Measurements from ENCODE around the gene SPATS2.
A peak's percentile ranks its signal among the peaks of the same experiment; 100 is the strongest.

SPATS2 gene

GRCh38 chr12:49552014-49552413, 184.8 kb downstream of the SPATS2 start:
- no peak for DNase-seq (ENCODE audit: low spot score in 2 of 2)
- Mint-ChIP-seq H3K27ac (peak overlapping the region; percentile 12), H3K36me3 (no peaks in the 10 kb centered on the region), H3K9me3 (no peaks in the 10 kb centered on the region), H3K4me3 (no peak overlapping the region), H3K27me3 (peaks cover 28% of the 10 kb centered on the region), H3K4me1 (peaks cover 14% of the 10 kb centered on the region)
- ATAC-seq (ENCODE audit: low read depth), result no peak

GRCh38 chr12:49552425-49552824, 185.2 kb downstream of the SPATS2 start:
- peak overlapping the region; percentile 12 for H3K27ac Mint-ChIP-seq

GRCh38 chr12:49552899-49553298, 185.6 kb downstream of the SPATS2 start:
- ATAC-seq (ENCODE audit: low read depth), result no peak

More at GRCh38 chr12:49552425-49552824, 185.2 kb downstream of the SPATS2 start:
- H3K27me3 Mint-ChIP-seq, result peaks cover 24% of the 10 kb centered on the region
- no peak for DNase-seq (ENCODE audit: low spot score in 2 of 2)
- no peaks in the 10 kb centered on the region for H3K9me3 Mint-ChIP-seq
- H3K36me3 Mint-ChIP-seq, result no peaks in the 10 kb centered on the region
- no peak for ATAC-seq (ENCODE audit: low read depth)
- H3K4me1 Mint-ChIP-seq, result peaks cover 12% of the 10 kb centered on the region
- no peak overlapping the region for H3K4me3 Mint-ChIP-seq

GRCh38 chr12:49553512-49554088, 186.3 kb downstream of the SPATS2 start:
- no peak overlapping the region for H3K4me3 Mint-ChIP-seq
- DNase-seq (ENCODE audit: low spot score in 2 of 2), result no peak
- H3K27me3 Mint-ChIP-seq, result peaks cover 16% of the 10 kb centered on the region
- ATAC-seq (ENCODE audit: low read depth), result peak; percentile 81
- H3K4me1 Mint-ChIP-seq, result peaks cover 12% of the 10 kb centered on the region
- H3K27ac Mint-ChIP-seq, result no peak overlapping the region
- no peaks in the 10 kb centered on the region for H3K9me3 Mint-ChIP-seq
- H3K36me3 Mint-ChIP-seq, result peaks cover 2% of the 10 kb centered on the region

More at GRCh38 chr12:49552899-49553298, 185.6 kb downstream of the SPATS2 start:
- no peaks in the 10 kb centered on the region for H3K9me3 Mint-ChIP-seq
- H3K4me1 Mint-ChIP-seq, result peaks cover 12% of the 10 kb centered on the region
- no peaks in the 10 kb centered on the region for H3K36me3 Mint-ChIP-seq
- no peak overlapping the region for H3K4me3 Mint-ChIP-seq
- peaks cover 20% of the 10 kb centered on the region for H3K27me3 Mint-ChIP-seq
- H3K27ac Mint-ChIP-seq, result no peak overlapping the region
- DNase-seq (ENCODE audit: low spot score in 2 of 2), result no peak

- Mint-ChIP-seq H3K36me3 (peaks cover 6% of the 10 kb centered on the region), H3K4me1 (peaks cover 9% of the 10 kb centered on the region), H3K4me3 (no peak overlapping the region), H3K27ac (no peak overlapping the region), H3K9me3 (no peaks in the 10 kb centered on the region), H3K27me3 (peaks cover 13% of the 10 kb centered on the region)
- no peak for DNase-seq (ENCODE audit: low spot score in 2 of 2)
- no peak for ATAC-seq (ENCODE audit: low read depth)
These were observed 187.0 kb downstream of the SPATS2 start for GRCh38 chr12:49554266-49554665.

GRCh38 chr12:49555631-49556390, 188.5 kb downstream of the SPATS2 start:
- H3K4me1 Mint-ChIP-seq, result peaks cover 9% of the 10 kb centered on the region
- H3K36me3 Mint-ChIP-seq, result peaks cover 19% of the 10 kb centered on the region
- peaks cover 6% of the 10 kb centered on the region for H3K27me3 Mint-ChIP-seq
- ATAC-seq (ENCODE audit: low read depth), result no peak
- H3K4me3 Mint-ChIP-seq, result no peak overlapping the region
- no peaks in the 10 kb centered on the region for H3K9me3 Mint-ChIP-seq
- no peak overlapping the region for H3K27ac Mint-ChIP-seq
- DNase-seq (ENCODE audit: low spot score in 2 of 2), result no peak

GRCh38 chr12:49556391-49557186, 189.3 kb downstream of the SPATS2 start:
- H3K4me1 Mint-ChIP-seq, result peaks cover 9% of the 10 kb centered on the region
- no peak for ATAC-seq (ENCODE audit: low read depth)
- peaks cover 20% of the 10 kb centered on the region for H3K36me3 Mint-ChIP-seq
- no peak for DNase-seq (ENCODE audit: low spot score in 2 of 2)
- no peaks in the 10 kb centered on the region for H3K9me3 Mint-ChIP-seq
- H3K4me3 Mint-ChIP-seq, result no peak overlapping the region
- no peak overlapping the region for H3K27ac Mint-ChIP-seq
- peaks cover 4% of the 10 kb centered on the region for H3K27me3 Mint-ChIP-seq

- ATAC-seq (ENCODE audit: low read depth) (no peak), DNase-seq (ENCODE audit: low spot score in 2 of 2) (no peak)
- H3K4me3 Mint-ChIP-seq, result no peak overlapping the region
- peaks cover 10% of the 10 kb centered on the region for H3K4me1 Mint-ChIP-seq
- H3K27ac Mint-ChIP-seq, result no peak overlapping the region
- no peaks in the 10 kb centered on the region for H3K9me3 Mint-ChIP-seq
- peaks cover 23% of the 10 kb centered on the region for H3K36me3 Mint-ChIP-seq
- H3K27me3 Mint-ChIP-seq, result peaks cover 3% of the 10 kb centered on the region
These were observed 190.1 kb downstream of the SPATS2 start for GRCh38 chr12:49557187-49557916.

- H3K4me1 Mint-ChIP-seq, result peaks cover 6% of the 10 kb centered on the region
- peaks cover 25% of the 10 kb centered on the region for H3K36me3 Mint-ChIP-seq
- H3K27me3 Mint-ChIP-seq, result no peaks in the 10 kb centered on the region
- H3K27ac Mint-ChIP-seq, result no peak overlapping the region
- no peak overlapping the region for H3K4me3 Mint-ChIP-seq
- no peaks in the 10 kb centered on the region for H3K9me3 Mint-ChIP-seq
- DNase-seq (ENCODE audit: low spot score in 2 of 2), result no peak
- ATAC-seq (ENCODE audit: low read depth), result no peak
These were observed 190.6 kb downstream of the SPATS2 start for GRCh38 chr12:49557917-49558215.

- H3K27ac Mint-ChIP-seq, result no peak overlapping the region
- ATAC-seq (ENCODE audit: low read depth) (no peak), DNase-seq (ENCODE audit: low spot score in 2 of 2) (no peak)
- peaks cover 27% of the 10 kb centered on the region for H3K36me3 Mint-ChIP-seq
- H3K27me3 Mint-ChIP-seq, result no peaks in the 10 kb centered on the region
- peaks cover 4% of the 10 kb centered on the region for H3K4me1 Mint-ChIP-seq
- no peak overlapping the region for H3K4me3 Mint-ChIP-seq
- H3K9me3 Mint-ChIP-seq, result no peaks in the 10 kb centered on the region
These were observed 191.3 kb downstream of the SPATS2 start for GRCh38 chr12:49558526-49558925.

- Mint-ChIP-seq H3K27ac (no peak overlapping the region), H3K4me3 (no peak overlapping the region)
These were observed 191.9 kb downstream of the SPATS2 start for GRCh38 chr12:49559011-49559675.

GRCh38 chr12:49560695-49561094, 193.4 kb downstream of the SPATS2 start:
- no peak overlapping the region for H3K27ac Mint-ChIP-seq
- peaks cover 31% of the 10 kb centered on the region for H3K36me3 Mint-ChIP-seq

More at GRCh38 chr12:49559011-49559675, 191.9 kb downstream of the SPATS2 start:
- no peaks in the 10 kb centered on the region for H3K27me3 Mint-ChIP-seq
- DNase-seq (ENCODE audit: low spot score in 2 of 2) (no peak), ATAC-seq (ENCODE audit: low read depth) (no peak)
- peaks cover 31% of the 10 kb centered on the region for H3K36me3 Mint-ChIP-seq
- no peaks in the 10 kb centered on the region for H3K9me3 Mint-ChIP-seq
- peaks cover 2% of the 10 kb centered on the region for H3K4me1 Mint-ChIP-seq

GRCh38 chr12:49562233-49562632, 195.0 kb downstream of the SPATS2 start:
- no peaks in the 10 kb centered on the region for H3K27me3 Mint-ChIP-seq
- DNase-seq (ENCODE audit: low spot score in 2 of 2) (no peak), ATAC-seq (ENCODE audit: low read depth) (no peak)
- H3K4me3 Mint-ChIP-seq, result no peak overlapping the region
- H3K36me3 Mint-ChIP-seq, result peaks cover 31% of the 10 kb centered on the region
- no peak overlapping the region for H3K27ac Mint-ChIP-seq
- peaks cover 6% of the 10 kb centered on the region for H3K4me1 Mint-ChIP-seq
- H3K9me3 Mint-ChIP-seq, result no peaks in the 10 kb centered on the region

More at GRCh38 chr12:49560695-49561094, 193.4 kb downstream of the SPATS2 start:
- Mint-ChIP-seq H3K9me3 (no peaks in the 10 kb centered on the region), H3K27me3 (no peaks in the 10 kb centered on the region), H3K4me3 (no peak overlapping the region), H3K4me1 (peaks cover 2% of the 10 kb centered on the region)
- DNase-seq (ENCODE audit: low spot score in 2 of 2) (no peak), ATAC-seq (ENCODE audit: low read depth) (no peak)
